HL-60 (cell line): Measurements from ENCODE around the gene TBCD.
"Not testable (repeated sequence)": the region's sequence is repeated elsewhere in the genome, so short reads cannot be mapped to it uniquely, and the experiment has no call there.

Experiments
- DNase-seq, 2 experiments: peaks; one replicate each; pipeline ENCODE4 v3.0.0-alpha.2; 2010 to 2020; ENCODE audit warnings: low read depth in 1 of 2, low spot score in 1 of 2
- H3K27ac ChIP-seq: fragments of 250-450 bp; sonication (Bioruptor Pico); replicated peaks from 2 replicates; pipeline ENCODE4 v1.5.1; 2020; ENCODE audit warnings: mild to moderate bottlenecking, moderate library complexity
- H3K27me3 ChIP-seq: fragments of 250-450 bp; sonication (Bioruptor Pico); 2 replicates; pipeline ENCODE4 v1.5.1; 2021; ENCODE audit warnings: mild to moderate bottlenecking, moderate library complexity; ENCODE audit not compliant: insufficient read depth, poor library complexity, severe bottlenecking
- H3K4me3 ChIP-seq: replicated peaks from 2 replicates; pipeline ENCODE4 v1.5.1; 2011; ENCODE audit warnings: mild to moderate bottlenecking, control low read depth, low read length; ENCODE audit not compliant: insufficient read depth
- GABPA ChIP-seq: IDR thresholded peaks from 2 replicates; pipeline ENCODE4 v1.6.1; 2012; ENCODE audit warnings: low read depth
- POLR2AphosphoS5 ChIP-seq: IDR thresholded peaks from 2 replicates; pipeline ENCODE4 v1.6.1; 2012; ENCODE audit warnings: low read depth
- SPI1 ChIP-seq: IDR thresholded peaks from 2 replicates; pipeline ENCODE4 v1.6.1; 2012; ENCODE audit warnings: low read depth, mild to moderate bottlenecking, borderline replicate concordance
- TF ChIP-seq, protein P1 (sequence below): IDR thresholded peaks from one replicate; pipeline ENCODE4 v1.5.1; 2011; ENCODE audit warnings: low read length, control low read depth, inconsistent platforms; ENCODE audit not compliant: insufficient read depth
- TF ChIP-seq, protein P2 (sequence below): IDR thresholded peaks from 2 replicates; pipeline ENCODE4 v1.6.1; 2012; ENCODE audit warnings: low read depth; ENCODE audit not compliant: insufficient replicate concordance

Gene TBCD

DNA sequence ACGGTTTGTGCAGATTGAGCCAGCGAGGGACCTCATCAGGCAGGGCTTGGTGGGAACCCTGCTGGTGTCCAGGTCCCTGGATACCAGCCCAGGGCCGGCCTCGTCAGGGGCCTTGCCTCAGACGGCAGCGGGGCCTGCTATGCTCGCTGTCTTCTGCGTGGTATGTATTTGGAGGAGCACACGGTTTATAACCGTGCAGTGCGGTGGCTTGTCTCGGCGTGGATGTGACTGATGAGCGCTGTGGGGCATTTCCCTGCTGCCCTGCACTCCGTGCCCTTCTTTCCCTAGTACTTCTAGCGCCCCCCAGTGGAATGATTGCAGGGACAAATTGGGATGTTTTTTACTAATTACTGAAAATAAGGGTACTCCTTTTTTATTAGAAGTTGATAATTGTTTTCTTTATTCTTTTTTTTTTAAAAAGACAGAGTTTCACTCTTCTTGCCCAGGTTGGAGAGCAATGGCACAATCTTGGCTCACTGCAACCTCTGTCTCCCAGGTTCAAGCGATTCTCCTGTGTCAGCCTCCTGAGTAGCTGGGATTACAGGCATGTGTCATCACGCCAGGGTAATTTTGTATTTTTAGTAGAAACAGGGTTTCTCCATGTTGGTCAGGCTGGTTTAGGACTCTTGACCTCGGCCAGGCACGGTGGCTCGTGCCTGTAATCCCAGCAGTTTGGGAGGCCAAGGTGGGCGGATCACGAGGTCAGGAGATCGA lies 15.3 kb downstream of the TBCD start:
- no peak overlapping the region for H3K27ac ChIP-seq
- no peak overlapping the region for H3K4me3 ChIP-seq
- no peak for TF ChIP-seq POLR2AphosphoS5
- TF ChIP-seq GABPA: no peak
- TF ChIP-seq, protein P1, sequence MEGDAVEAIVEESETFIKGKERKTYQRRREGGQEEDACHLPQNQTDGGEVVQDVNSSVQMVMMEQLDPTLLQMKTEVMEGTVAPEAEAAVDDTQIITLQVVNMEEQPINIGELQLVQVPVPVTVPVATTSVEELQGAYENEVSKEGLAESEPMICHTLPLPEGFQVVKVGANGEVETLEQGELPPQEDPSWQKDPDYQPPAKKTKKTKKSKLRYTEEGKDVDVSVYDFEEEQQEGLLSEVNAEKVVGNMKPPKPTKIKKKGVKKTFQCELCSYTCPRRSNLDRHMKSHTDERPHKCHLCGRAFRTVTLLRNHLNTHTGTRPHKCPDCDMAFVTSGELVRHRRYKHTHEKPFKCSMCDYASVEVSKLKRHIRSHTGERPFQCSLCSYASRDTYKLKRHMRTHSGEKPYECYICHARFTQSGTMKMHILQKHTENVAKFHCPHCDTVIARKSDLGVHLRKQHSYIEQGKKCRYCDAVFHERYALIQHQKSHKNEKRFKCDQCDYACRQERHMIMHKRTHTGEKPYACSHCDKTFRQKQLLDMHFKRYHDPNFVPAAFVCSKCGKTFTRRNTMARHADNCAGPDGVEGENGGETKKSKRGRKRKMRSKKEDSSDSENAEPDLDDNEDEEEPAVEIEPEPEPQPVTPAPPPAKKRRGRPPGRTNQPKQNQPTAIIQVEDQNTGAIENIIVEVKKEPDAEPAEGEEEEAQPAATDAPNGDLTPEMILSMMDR: peak; percentile 50
- DNase-seq: peak in 1 of 2 experiments; percentile 68
- no peaks in the 10 kb centered on the region for H3K27me3 ChIP-seq

DNA sequence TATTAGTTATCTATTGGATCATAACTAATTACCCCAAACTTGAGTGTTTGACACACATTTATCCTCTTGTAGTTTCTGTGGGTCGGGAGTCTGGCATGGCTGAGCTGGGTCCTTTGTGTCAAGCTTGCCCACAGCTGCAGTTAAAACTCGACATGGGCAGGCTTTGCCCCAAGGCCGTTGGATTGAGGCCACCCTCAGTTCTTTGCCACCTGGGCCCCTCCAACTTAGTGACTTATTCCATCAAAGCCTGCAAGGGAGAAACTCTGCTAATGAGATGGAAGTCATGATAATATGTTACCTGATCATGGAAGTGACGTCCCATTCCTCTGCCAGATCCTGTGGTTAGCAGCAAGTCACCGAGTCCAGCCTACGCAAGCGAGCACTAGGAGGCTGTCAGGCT lies 17.2 kb downstream of the TBCD start:
- no peak for DNase-seq
- Histone ChIP-seq H3K27ac (no peak overlapping the region), H3K27me3 (no peaks in the 10 kb centered on the region), H3K4me3 (no peak overlapping the region)
- TF ChIP-seq, protein P1: no peak
- TF ChIP-seq SPI1: no peak

DNA sequence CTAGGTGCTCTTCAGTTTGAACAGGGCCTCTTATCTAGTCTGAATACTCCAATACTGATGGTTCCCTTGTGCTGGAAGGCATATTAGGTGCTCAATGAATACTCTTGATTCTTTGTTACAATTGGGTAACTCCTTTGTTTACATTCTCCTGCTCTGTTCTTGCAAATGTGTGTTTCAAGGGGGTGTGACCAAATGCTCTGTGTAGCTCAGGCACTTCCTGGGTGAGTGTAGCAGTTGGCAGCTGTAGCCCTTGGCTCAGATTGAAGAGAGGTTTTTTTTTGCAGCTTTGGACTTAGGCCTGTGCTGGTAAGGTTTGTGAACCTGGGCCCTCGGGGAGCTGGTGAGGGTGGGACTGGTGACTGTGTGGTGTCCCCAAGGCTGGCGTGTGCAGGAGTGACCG lies 20.2 kb downstream of the TBCD start:
- Histone ChIP-seq H3K27me3 (no peaks in the 10 kb centered on the region), H3K27ac (no peak overlapping the region), H3K4me3 (no peak overlapping the region)
- TF ChIP-seq, protein P2, sequence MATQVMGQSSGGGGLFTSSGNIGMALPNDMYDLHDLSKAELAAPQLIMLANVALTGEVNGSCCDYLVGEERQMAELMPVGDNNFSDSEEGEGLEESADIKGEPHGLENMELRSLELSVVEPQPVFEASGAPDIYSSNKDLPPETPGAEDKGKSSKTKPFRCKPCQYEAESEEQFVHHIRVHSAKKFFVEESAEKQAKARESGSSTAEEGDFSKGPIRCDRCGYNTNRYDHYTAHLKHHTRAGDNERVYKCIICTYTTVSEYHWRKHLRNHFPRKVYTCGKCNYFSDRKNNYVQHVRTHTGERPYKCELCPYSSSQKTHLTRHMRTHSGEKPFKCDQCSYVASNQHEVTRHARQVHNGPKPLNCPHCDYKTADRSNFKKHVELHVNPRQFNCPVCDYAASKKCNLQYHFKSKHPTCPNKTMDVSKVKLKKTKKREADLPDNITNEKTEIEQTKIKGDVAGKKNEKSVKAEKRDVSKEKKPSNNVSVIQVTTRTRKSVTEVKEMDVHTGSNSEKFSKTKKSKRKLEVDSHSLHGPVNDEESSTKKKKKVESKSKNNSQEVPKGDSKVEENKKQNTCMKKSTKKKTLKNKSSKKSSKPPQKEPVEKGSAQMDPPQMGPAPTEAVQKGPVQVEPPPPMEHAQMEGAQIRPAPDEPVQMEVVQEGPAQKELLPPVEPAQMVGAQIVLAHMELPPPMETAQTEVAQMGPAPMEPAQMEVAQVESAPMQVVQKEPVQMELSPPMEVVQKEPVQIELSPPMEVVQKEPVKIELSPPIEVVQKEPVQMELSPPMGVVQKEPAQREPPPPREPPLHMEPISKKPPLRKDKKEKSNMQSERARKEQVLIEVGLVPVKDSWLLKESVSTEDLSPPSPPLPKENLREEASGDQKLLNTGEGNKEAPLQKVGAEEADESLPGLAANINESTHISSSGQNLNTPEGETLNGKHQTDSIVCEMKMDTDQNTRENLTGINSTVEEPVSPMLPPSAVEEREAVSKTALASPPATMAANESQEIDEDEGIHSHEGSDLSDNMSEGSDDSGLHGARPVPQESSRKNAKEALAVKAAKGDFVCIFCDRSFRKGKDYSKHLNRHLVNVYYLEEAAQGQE: no peak
- TF ChIP-seq SPI1 (no peak), POLR2AphosphoS5 (no peak), GABPA (no peak)
- TF ChIP-seq, protein P1: no peak
- no peak for DNase-seq

DNA sequence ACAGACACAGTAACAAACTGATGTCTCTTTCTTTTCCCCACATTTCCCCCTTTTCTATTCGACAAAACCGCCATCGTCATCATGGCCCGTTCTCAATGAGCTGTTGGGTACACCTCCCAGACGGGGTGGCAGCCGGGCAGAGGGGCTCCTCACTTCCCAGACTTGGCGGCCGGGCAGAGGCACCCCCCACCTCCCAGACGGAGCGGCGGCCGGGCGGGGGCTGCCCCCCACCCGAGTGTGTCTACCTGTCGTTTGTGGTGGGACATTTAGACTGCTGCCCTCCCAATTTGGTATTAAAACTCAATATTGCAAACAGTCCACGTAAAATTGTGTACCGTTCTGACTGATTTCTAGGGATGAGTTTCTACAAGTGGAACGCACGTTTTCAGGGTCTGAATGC lies 22.6 kb downstream of the TBCD start:
- H3K27ac ChIP-seq, H3K27me3 ChIP-seq, DNase-seq, H3K4me3 ChIP-seq: not testable (repeated sequence)

DNA sequence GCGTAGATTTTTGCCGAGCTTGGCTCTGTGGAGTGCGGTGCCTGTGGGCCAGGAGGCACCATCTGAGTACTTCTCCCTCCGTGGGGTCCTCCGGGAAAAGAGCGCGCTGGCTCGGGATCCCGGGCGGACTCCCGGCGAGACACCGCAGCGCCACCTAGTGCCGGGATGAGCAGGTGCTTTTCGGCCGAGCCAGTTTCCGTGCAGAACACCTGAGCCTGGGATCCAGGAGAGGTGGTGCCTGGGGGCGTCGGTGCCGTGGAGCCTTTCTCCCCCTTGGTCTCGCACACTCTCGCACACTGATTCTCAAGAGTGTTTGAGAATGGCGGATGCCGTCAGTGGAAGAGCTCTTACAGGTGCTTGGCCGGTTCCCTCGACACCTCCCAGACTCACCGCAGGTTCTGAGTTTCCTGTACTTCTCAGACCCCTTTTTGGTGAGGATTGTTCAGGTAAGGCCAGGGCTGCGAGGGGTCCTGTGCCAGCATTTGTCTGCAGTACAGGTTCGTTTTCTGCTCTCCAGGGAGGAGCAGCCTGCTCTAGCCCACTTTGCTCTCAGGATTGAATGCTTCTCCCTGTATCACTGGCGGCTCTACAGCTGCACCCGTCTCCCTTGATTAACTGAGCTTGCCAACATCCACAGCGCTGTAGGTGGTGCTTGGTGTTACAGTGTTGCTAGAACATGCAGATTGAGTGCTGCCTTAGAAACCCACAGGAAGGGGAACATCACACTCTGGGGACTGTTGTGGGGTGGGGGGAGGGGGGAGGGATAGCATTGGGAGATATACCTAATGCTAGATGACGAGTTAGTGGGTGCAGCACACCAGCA lies 23.3 kb downstream of the TBCD start:
- no peak for DNase-seq
- Histone ChIP-seq H3K27me3 (no peaks in the 10 kb centered on the region), H3K4me3 (no peak overlapping the region), H3K27ac (no peak overlapping the region)
- TF ChIP-seq POLR2AphosphoS5 (no peak), SPI1 (no peak), GABPA (no peak)
- TF ChIP-seq, protein P1: peak; percentile 34
- TF ChIP-seq, protein P2: no peak
